Activated CD8-positive, alpha-beta memory T cell treated with anti-CD3 and anti-CD28 coated beads, Interleukin-2, amount 10 ng/mL, durations not matched to agents 7 days and 5 days (primary cell): ENCODE measurements around the gene ARMC7. TPM values are rescaled to one million over a fixed set of nuclear protein-coding genes. Genes with fewer than 3 reads are reported as not detected.
"Not testable (repeated sequence)": the region's sequence is repeated elsewhere in the genome, so short reads cannot be mapped to it uniquely, and the experiment has no call there.

Experiments
- ATAC-seq: fragments of 150-1000 bp; cut with Tn5 transposase; one replicate; pipeline ENCODE4 v1.10.0; 2021; ENCODE audit warnings: moderate library complexity
- CTCF ChIA-PET: fragments of 350-600 bp; sonication (Branson Sonifier 250); formaldehyde crosslinking; loops from one replicate; lab custom pipeline; 2021; ENCODE audit warnings: antibody characterized with exemption; lab: Charles Lee
- DNase-seq: peaks from one replicate; pipeline ENCODE4 v3.0.0-alpha.2; 2020
- H3K27ac Mint-ChIP-seq: one replicate; pipeline ENCODE4 v1.8.0; 2021; ENCODE audit warnings: mild to moderate bottlenecking, mixed read lengths
- H3K27me3 Mint-ChIP-seq: one replicate; pipeline ENCODE4 v1.8.0; 2021; ENCODE audit warnings: mixed read lengths
- H3K36me3 Mint-ChIP-seq: one replicate; pipeline ENCODE4 v1.8.0; 2021; ENCODE audit warnings: mild to moderate bottlenecking, mixed read lengths
- H3K4me1 Mint-ChIP-seq: one replicate; pipeline ENCODE4 v1.8.0; 2021; ENCODE audit warnings: mixed read lengths
- H3K4me3 Mint-ChIP-seq: one replicate; pipeline ENCODE4 v1.8.0; 2021; ENCODE audit warnings: mild to moderate bottlenecking, moderate library complexity, mixed read lengths
- H3K9me3 Mint-ChIP-seq: one replicate; pipeline ENCODE4 v1.8.0; 2022; ENCODE audit warnings: low read depth, mixed read lengths
- total RNA-seq, 2 experiments: library from RNA; stranded (reverse); gene quantifications; one replicate each; pipeline ENCODE4 v1.2.3, GENCODE V29; 2021

Gene ARMC7
- total RNA-seq, 2 experiments from 2014 or later, result 13.5 to 14.5 TPM

- DNase-seq, result no peak
- Mint-ChIP-seq H3K36me3 (no peaks in the 10 kb centered on the region), H3K4me1 (peaks cover 25% of the 10 kb centered on the region), H3K4me3 (no peak overlapping the region), H3K27me3 (no peaks in the 10 kb centered on the region), H3K9me3 (no peaks in the 10 kb centered on the region), H3K27ac (no peak overlapping the region)
- ATAC-seq, result no peak
- CTCF ChIA-PET, result interaction anchor here (0.7 to 4.1 kb wide), 10 partner anchors 8 to 133 kb away, joined by 3 to 15 read pairs (median 4); partner anchors contain the start of gene SLC16A5
Observed at GRCh38 chr17:75069783-75070182, 40.0 kb upstream of the ARMC7 start.

GRCh38 chr17:75071478-75072271, 38.1 kb upstream of the ARMC7 start:
- H3K36me3 Mint-ChIP-seq, H3K9me3 Mint-ChIP-seq, H3K27me3 Mint-ChIP-seq, H3K4me3 Mint-ChIP-seq, H3K27ac Mint-ChIP-seq, ATAC-seq, DNase-seq: not testable (repeated sequence)
- H3K4me1 Mint-ChIP-seq, result peaks cover 11% of the 10 kb centered on the region
- CTCF ChIA-PET, result interaction anchor here (0.8 kb wide), 1 partner anchor 17 kb away, joined by 3 read pairs; no protein-coding TSS in a partner anchor

GRCh38 chr17:75072909-75073308, 36.9 kb upstream of the ARMC7 start:
- CTCF ChIA-PET, result interaction anchor here (1.0 to 1.6 kb wide), 2 partner anchors 12 to 41 kb away, joined by 3 to 8 read pairs; no protein-coding TSS in a partner anchor
- not testable (repeated sequence) for H3K27me3 Mint-ChIP-seq, ATAC-seq

GRCh38 chr17:75073618-75074047, 36.1 kb upstream of the ARMC7 start:
- Mint-ChIP-seq H3K36me3 (no peaks in the 10 kb centered on the region), H3K4me1 (peaks cover 15% of the 10 kb centered on the region), H3K4me3 (no peak overlapping the region), H3K27ac (no peak overlapping the region), H3K27me3 (no peaks in the 10 kb centered on the region), H3K9me3 (no peaks in the 10 kb centered on the region)
- DNase-seq, result no peak
- CTCF ChIA-PET, result interaction anchor here (1.0 to 1.9 kb wide), 5 partner anchors 13 to 128 kb away, joined by 3 to 8 read pairs (median 4); partner anchors contain the start of gene KCTD2
- no peak for ATAC-seq

More at GRCh38 chr17:75072909-75073308, 36.9 kb upstream of the ARMC7 start:
- H3K4me1 Mint-ChIP-seq, result peaks cover 13% of the 10 kb centered on the region
- H3K9me3 Mint-ChIP-seq, H3K4me3 Mint-ChIP-seq, H3K36me3 Mint-ChIP-seq, DNase-seq, H3K27ac Mint-ChIP-seq: not testable (repeated sequence)

GRCh38 chr17:75074532-75074931, 35.2 kb upstream of the ARMC7 start:
- ATAC-seq, result no peak
- H3K36me3 Mint-ChIP-seq, result no peaks in the 10 kb centered on the region
- H3K9me3 Mint-ChIP-seq, result no peaks in the 10 kb centered on the region
- DNase-seq, result no peak
- H3K4me3 Mint-ChIP-seq, result no peak overlapping the region
- H3K4me1 Mint-ChIP-seq, result peaks cover 12% of the 10 kb centered on the region
- no peaks in the 10 kb centered on the region for H3K27me3 Mint-ChIP-seq
- no peak overlapping the region for H3K27ac Mint-ChIP-seq
- CTCF ChIA-PET, result interaction anchor here (1.0 to 1.9 kb wide), 3 partner anchors 39 to 127 kb away, joined by 3 to 6 read pairs (median 4); no protein-coding TSS in a partner anchor

GRCh38 chr17:75075597-75076336, 34.0 kb upstream of the ARMC7 start:
- Mint-ChIP-seq H3K27me3 (no peaks in the 10 kb centered on the region), H3K9me3 (no peaks in the 10 kb centered on the region), H3K4me1 (peaks cover 10% of the 10 kb centered on the region), H3K27ac (no peak overlapping the region), H3K4me3 (no peak overlapping the region), H3K36me3 (no peaks in the 10 kb centered on the region)
- no peak for DNase-seq
- no peak for ATAC-seq
- CTCF ChIA-PET, result interaction anchor here (0.9 kb wide), 1 partner anchor 38 kb away, joined by 3 read pairs; no protein-coding TSS in a partner anchor

- Mint-ChIP-seq H3K4me1 (peaks cover 10% of the 10 kb centered on the region), H3K9me3 (no peaks in the 10 kb centered on the region), H3K27ac (no peak overlapping the region), H3K4me3 (peak overlapping the region; percentile 64), H3K36me3 (no peaks in the 10 kb centered on the region), H3K27me3 (no peaks in the 10 kb centered on the region)
- ATAC-seq, result no peak
- DNase-seq, result no peak
- CTCF ChIA-PET, result interaction anchor here (1.7 kb wide), 1 partner anchor 36 kb away, joined by 6 read pairs; no protein-coding TSS in a partner anchor
Observed at GRCh38 chr17:75077072-75077495, 32.7 kb upstream of the ARMC7 start.

- H3K4me1 Mint-ChIP-seq, result peaks cover 10% of the 10 kb centered on the region
- CTCF ChIA-PET, result interaction anchor here (0.9 to 2.3 kb wide), 5 partner anchors 8 to 124 kb away, joined by 3 to 6 read pairs (median 4); no protein-coding TSS in a partner anchor
- H3K4me3 Mint-ChIP-seq, result peak overlapping the region; percentile 64
- H3K27me3 Mint-ChIP-seq, result no peaks in the 10 kb centered on the region
- H3K27ac Mint-ChIP-seq, result no peak overlapping the region
- ATAC-seq (peak; percentile 89), DNase-seq (peak; percentile 69)
- no peaks in the 10 kb centered on the region for H3K9me3 Mint-ChIP-seq
- no peaks in the 10 kb centered on the region for H3K36me3 Mint-ChIP-seq
Observed at GRCh38 chr17:75077496-75078283, 32.1 kb upstream of the ARMC7 start.

- no peaks in the 10 kb centered on the region for H3K27me3 Mint-ChIP-seq
- no peak for ATAC-seq
- H3K4me1 Mint-ChIP-seq, result peaks cover 10% of the 10 kb centered on the region
- no peak overlapping the region for H3K27ac Mint-ChIP-seq
- H3K36me3 Mint-ChIP-seq, result no peaks in the 10 kb centered on the region
- no peak overlapping the region for H3K4me3 Mint-ChIP-seq
- H3K9me3 Mint-ChIP-seq, result no peaks in the 10 kb centered on the region
- DNase-seq, result no peak
- CTCF ChIA-PET, result interaction anchor here (0.9 to 2.3 kb wide), 5 partner anchors 9 to 123 kb away, joined by 3 to 6 read pairs (median 4); no protein-coding TSS in a partner anchor
Observed at GRCh38 chr17:75078284-75079022, 31.3 kb upstream of the ARMC7 start.

- CTCF ChIA-PET, result interaction anchor here (1.1 to 2.3 kb wide), 3 partner anchors 9 to 27 kb away, joined by 4 to 6 read pairs (median 4); no protein-coding TSS in a partner anchor
- DNase-seq (no peak), ATAC-seq (no peak)
- no peak overlapping the region for H3K4me3 Mint-ChIP-seq
- H3K27ac Mint-ChIP-seq, result no peak overlapping the region
- H3K4me1 Mint-ChIP-seq, result peaks cover 15% of the 10 kb centered on the region
- no peaks in the 10 kb centered on the region for H3K27me3 Mint-ChIP-seq
- no peaks in the 10 kb centered on the region for H3K9me3 Mint-ChIP-seq
- H3K36me3 Mint-ChIP-seq, result no peaks in the 10 kb centered on the region
Observed at GRCh38 chr17:75079023-75079373, 30.8 kb upstream of the ARMC7 start.

- H3K9me3 Mint-ChIP-seq, result no peaks in the 10 kb centered on the region
- H3K27ac Mint-ChIP-seq, result no peak overlapping the region
- CTCF ChIA-PET, result no interaction called here
- H3K36me3 Mint-ChIP-seq, result no peaks in the 10 kb centered on the region
- no peak for ATAC-seq
- H3K27me3 Mint-ChIP-seq, result no peaks in the 10 kb centered on the region
- peaks cover 28% of the 10 kb centered on the region for H3K4me1 Mint-ChIP-seq
- DNase-seq, result no peak
- H3K4me3 Mint-ChIP-seq, result no peak overlapping the region
Observed at GRCh38 chr17:75081611-75082540, 27.9 kb upstream of the ARMC7 start.
